ENCODE results near the gene TAS2R16. TPM values are rescaled to one million over a fixed set of nuclear protein-coding genes. Genes with fewer than 3 reads are reported as not detected.

Gene TAS2R16
- polyA plus RNA-seq, 1 donor from 2014 or later, result not detected

GRCh38 chr7:122949186-122949585, 46.3 kb downstream of the TAS2R16 start:
- Histone ChIP-seq H4K20me1 (ENCODE audit: insufficient read depth) (no peaks in the 10 kb centered on the region), H3K79me2 (replicated peaks; ENCODE audit: insufficient read depth, low read length) (no peaks in the 10 kb centered on the region), H3K27ac (ENCODE audit: low read length) (no peak overlapping the region), H2AFZ (ENCODE audit: low read depth, low read length) (no peak overlapping the region), H3K9me2 (ENCODE audit: insufficient read depth, low read length) (no peaks in the 10 kb centered on the region), H3K9ac (ENCODE audit: low read length) (no peak overlapping the region), H3K27me3 (ENCODE audit: insufficient read depth, low read depth, low read length) (no peaks in the 10 kb centered on the region), H3K9me3 (ENCODE audit: low read length) (no peaks in the 10 kb centered on the region), H3F3A (ENCODE audit: insufficient read depth, low read length, poor library complexity, severe bottlenecking) (no peaks in the 10 kb centered on the region), H3K4me3 (ENCODE audit: low read length) (no peak overlapping the region), H3K36me3 (ENCODE audit: insufficient read depth, low read length) (no peaks in the 10 kb centered on the region), H3K4me2 (ENCODE audit: low read length) (no peak overlapping the region)
- TF ChIP-seq MXI1 (conservative IDR thresholded peaks at IDR 0.05; ENCODE audit: poor library complexity, severe bottlenecking) (no peak), SMC3 (conservative IDR thresholded peaks at IDR 0.05; ENCODE audit: poor library complexity) (no peak), TAF1 (IDR thresholded peaks at IDR 0.05; ENCODE audit: low read depth) (no peak), REST (IDR thresholded peaks at IDR 0.05; ENCODE audit: borderline replicate concordance) (no peak), EZH2 (IDR thresholded peaks at IDR 0.05; ENCODE audit: borderline replicate concordance, insufficient read depth, low read length, poor library complexity, severe bottlenecking) (no peak), EP300 (conservative IDR thresholded peaks at IDR 0.05; ENCODE audit: poor library complexity, severe bottlenecking) (no peak), RAD21 (conservative IDR thresholded peaks at IDR 0.05) (no peak), POLR2AphosphoS5 (IDR thresholded peaks at IDR 0.05) (no peak), CTCF (IDR thresholded peaks at IDR 0.05; ENCODE audit: poor library complexity, severe bottlenecking) (no peak)

Other genes starting within 250 kb of the TAS2R16 start
- 5.0 and 5.9 TPM in 2 replicates for gene CADPS2, start 109.2 kb downstream of the TAS2R16 start, polyA plus RNA-seq
- gene SLC13A1, start 204.3 kb upstream of the TAS2R16 start, polyA plus RNA-seq, result not detected in 2 replicates

Measured in neural cell (in vitro differentiated cells).